Breast epithelium (tissue), 3 donors: ENCODE results near the gene ANXA9.

Experiments
- CTCF ChIP-seq, 3 donors: fragments of 450-650 bp; IDR thresholded peaks; one replicate each; pipeline ENCODE4 v1.5.1; 2016 to 2017; ENCODE audit warnings: antibody characterized with exemption in 3 of 3, mild to moderate bottlenecking in 3 of 3, moderate library complexity in 3 of 3
- POLR2A ChIP-seq: fragments of 450-650 bp; IDR thresholded peaks from one replicate; pipeline ENCODE4 v1.6.1; 2016; ENCODE audit warnings: antibody characterized with exemption, mild to moderate bottlenecking, moderate library complexity

GRCh38 chr1:151036356-151036755 is 54.3 kb downstream of the ANXA9 start, which contains the start of gene BNIPL:
- no peak for TF ChIP-seq POLR2A
- TF ChIP-seq CTCF (IDR thresholded peaks at IDR 0.05), result no peak
